Measurements from ENCODE around the gene RNLS.
A peak's percentile ranks its signal among the peaks of the same experiment; 100 is the strongest.

The RNLS gene

DNA sequence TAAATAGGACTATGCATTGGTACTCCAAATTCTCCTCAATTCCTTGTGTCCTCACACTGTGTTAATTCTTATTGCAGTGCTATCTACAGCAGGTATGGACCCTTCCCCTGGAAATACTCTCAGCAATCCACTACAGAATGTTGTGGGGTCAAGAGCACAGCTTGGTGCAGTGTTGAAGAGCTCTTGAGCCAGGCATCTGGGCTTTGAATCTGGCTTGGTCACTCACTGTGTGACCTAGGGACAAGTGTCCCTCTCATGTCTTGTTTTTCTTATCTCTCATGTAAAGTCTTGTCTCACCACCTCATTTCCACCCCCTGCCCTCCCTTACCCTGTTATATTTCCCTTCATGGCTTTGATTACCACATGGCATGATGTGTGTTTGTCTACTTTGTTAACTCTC is 159.4 kb downstream of the RNLS start:
- DNase-seq, result no peak

DNA sequence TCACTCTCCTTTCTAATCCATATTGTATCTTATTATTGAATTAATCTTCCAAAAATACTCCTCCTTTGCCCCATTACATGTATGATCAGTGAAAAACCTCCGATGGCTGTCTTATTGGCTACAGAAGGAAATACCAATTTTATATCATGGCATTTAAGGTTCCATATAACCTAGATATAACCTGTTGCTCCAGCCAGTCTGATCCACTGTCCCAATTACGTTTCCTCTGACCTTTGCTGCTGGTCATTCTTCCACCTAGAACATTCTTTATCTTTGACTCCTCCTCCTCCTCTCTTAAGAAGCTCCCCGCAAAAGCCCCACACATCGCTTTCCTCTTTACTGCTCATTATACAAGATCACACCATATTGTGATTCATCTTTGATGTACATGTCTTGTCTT is 161.5 kb downstream of the RNLS start:
- no peak for DNase-seq

DNA sequence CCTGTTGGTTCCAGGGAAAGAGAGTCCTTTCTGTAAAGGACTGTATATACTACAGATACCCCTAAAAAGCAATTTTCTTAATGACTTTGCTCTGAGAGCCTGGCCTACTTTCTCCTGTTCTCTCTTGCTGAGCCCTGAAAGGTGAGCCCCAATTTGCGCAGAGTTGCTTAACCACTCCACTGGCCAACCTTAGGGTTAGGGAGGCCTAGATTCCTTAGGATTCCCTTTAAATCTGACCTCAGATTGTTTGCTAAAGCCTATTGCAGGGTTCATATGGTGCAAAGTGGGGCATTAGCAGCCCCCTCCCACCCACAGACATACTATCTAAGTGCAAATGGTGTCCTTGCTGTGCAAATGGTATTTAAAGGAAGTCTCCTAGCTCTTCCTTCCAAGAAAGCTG is 164.2 kb downstream of the RNLS start:
- no peak for DNase-seq

DNA sequence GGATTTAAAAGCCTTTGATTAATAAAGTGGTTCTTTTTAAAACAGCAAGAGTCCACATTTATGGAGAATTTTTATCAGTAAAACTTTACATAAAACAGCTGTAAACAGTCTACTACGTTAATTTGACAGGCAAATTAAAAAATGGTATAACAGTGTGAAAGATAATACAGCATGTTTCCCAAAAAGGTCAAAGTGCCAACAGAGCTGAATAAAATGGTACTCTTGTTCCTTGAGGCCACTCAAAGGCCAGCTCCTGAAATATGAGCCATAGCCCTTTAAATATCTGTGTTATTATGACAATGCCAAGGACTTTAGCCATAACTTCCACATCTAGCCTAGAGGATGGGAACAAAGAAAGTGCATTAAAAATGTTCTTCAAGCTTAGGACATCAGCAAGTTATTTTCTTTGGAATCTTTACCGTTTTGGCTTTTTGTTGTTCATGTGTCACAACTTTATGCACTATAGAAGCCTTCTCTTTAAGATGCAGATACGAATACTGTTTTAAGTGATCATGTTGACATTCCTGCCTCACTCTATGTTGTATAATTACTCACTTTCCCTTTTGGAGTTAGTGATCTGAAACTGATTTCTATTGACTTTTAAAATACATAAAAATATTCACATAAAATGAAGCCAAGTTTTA is 165.6 kb downstream of the RNLS start:
- DNase-seq, result no peak

DNA sequence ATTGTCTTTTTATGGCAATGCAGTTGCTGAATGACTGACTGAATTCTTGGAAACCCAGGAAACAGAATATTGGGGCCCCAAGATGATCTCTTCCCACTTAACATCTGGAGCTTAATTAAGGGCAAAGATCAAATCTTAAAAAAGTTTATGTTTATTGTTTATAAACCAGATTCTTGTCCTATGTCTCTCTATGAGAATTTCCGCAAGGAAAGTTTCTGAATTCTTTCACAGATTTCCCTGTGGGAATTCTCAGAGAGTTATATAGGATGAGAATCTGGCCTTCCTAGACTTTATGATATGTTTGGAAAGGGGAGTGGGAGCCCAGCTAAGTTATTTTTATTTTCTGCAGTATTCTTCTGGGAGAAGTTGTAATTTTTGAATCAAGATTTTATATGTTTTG is 166.3 kb downstream of the RNLS start:
- no peak for DNase-seq

DNA sequence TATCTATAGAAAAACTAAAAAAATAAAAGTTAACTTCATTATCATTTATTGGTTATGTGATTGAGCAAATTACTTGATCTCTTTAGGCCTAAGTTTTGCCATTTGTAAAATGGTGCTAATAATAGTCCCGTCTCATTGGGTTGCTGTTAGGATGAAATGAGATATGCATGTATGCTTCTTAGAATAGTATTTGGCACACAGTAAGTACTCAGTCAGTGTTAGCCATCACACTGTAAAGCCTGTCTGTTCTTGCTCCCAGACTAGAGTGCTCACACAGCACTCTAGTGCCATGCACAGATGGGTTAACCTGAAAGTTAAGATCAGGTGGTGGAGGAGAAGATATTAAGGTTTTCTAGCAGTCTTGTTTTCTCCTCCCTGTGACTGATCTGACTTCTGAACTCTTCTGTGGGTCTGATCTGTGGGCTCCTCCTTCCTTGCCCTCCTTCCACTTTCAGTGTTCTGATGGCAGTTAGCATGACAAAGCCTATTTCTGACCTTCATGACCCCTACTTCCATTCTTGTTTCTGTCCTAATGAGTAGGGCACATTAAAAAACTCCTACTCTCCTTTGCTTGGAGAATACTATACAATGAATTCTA is 167.5 kb downstream of the RNLS start:
- DNase-seq, result no peak

DNA sequence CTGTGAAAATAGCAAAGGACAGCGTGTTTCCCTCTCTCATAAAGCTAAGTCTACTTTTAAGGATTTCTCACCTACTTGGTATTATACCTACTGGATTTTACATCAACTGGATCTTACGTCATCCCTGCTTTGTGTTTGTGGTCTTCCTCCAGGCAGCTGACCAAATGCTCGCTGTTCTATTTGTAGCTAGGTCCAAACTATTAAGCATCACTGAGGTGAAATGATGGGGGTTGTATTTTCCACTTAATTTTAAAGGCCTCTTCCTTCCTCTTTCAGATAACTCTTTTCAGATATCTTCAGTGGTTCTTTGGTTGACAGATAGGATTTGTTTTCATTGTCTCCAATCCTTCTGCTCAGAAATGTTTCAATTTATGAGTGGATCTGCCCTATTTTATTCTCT is 169.7 kb downstream of the RNLS start:
- DNase-seq, result no peak

DNA sequence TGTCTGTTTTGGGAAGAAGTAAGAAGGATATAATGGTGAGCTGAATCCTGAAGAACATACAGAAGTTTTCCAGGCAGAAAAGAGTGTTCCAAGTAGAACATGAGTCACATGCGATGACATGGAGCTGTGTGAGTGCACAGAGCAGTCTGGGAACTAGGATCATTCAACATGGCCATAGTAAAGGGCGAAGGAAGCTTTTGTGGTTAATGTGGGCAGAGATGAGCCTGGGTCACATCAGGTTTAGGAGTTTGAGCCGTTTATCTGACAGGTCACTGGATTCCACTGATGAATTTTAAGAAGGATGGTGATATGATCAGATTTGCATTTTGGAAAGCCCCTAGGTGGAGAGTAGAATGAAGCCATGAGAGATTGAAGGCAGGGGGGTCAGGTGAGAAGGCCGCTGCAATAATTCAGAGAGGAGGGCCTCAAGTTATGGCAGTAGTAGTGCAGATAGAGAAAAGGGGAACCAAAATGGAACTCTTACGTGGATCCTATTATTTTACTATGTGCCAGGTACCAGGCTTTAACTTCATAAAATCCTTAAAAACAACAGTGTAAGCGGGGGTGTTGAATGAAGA is 171.3 kb downstream of the RNLS start:
- no peak for DNase-seq

DNA sequence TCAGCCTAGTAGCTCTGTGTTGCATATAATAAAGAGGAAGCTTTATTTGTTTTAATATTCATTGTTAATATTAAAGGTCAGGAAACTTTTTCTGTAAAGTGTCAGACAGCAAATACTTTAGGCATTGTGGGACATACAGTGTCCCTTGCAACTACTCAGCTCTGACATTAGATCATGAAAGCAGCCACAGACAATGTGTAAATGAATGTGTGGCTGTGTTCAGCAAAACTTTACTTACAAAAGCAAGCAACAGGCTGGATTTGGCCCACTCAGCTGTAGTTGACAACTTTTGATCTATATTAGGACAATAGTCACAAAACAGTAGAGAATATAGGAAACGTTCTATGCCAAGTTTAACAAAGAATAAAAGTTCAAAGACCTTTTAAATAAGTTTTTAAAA is 173.3 kb downstream of the RNLS start:
- DNase-seq, result no peak

DNA sequence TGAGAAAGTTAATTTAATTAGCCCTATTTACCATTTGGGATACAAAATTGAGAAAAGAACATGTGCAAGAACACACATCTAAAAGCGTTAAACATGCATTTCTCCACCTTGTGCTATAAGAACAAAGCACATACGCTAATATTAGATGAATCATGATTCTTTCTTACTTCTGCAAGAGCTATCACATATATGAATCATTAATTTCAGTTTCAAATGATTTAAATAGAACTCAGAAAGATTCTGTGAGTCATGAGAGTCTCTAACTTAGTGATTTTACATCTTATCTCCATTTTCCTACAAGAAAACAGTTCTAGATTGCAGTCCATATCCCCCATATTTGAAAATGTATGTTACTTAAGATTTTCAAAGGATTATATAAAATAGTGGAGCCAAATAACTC is 173.9 kb downstream of the RNLS start:
- DNase-seq, result no peak

DNA sequence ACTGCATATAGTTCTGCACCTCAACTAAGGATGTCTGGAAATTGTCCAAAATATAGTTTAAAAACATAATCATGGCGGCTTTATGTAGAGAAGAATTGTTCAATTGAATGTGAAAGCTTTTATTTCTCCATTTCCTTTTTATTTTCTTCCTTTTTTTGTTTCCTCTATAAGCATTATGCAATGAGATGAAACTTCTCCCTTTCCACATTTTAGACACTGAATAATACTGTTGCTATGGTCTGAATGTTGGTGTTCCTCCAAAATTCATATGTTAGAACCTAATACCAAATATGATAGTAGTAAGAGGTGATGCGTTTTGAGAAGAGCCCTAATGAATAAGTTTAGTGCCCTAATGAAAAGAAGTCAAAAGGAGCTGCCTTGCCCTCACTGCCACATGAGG is 175.0 kb downstream of the RNLS start:
- DNase-seq, result no peak

DNA sequence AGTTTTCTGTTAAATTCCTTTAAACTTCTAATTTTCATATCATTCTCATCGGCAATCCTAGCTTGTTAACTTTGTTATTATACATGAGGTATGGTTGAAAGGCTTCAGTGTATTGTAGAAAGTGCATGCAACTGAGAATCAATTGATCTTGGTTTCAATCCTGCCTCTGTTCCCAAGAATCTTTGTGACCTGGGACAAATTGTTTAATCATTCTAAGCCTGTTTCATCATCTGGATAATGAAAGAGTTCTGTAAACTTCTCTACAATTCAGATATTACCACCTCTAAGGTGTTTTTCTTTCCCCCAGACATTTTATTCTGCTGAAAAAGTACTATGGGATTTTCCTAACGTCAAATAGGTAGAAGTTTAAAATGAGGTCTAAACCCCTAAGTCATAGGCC is 179.0 kb downstream of the RNLS start:
- no peak for DNase-seq

DNA sequence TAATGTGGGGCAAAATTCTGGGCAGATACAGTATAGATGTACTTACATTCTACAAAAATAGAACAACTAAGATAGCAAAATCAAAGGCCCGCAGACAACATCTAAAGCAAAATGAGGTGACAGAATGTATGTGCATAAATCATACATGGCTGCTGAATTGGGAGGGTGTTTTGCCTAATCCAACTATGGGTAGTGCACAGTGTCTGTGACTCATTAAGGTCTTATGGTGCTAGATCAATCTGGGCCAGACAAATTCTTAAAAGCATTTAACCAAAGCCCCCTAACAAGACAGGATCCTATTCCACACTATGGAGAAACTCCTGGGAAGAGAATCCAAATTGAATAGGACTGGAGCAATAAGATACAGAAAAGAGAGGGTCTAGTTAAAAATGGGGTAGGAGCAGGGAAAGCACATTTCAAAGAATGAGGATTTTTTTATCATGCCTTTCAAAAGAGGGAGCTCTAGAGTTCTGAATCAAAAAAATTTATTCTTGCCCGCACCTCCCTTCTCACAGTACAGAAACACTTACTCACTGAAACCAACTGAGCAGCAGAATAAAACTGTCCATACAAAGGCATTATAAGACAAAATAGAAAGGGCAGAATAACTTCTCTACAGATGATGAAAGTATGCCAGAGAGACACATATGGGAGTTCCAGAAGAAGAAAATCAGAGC is 181.3 kb downstream of the RNLS start:
- DNase-seq, result no peak

DNA sequence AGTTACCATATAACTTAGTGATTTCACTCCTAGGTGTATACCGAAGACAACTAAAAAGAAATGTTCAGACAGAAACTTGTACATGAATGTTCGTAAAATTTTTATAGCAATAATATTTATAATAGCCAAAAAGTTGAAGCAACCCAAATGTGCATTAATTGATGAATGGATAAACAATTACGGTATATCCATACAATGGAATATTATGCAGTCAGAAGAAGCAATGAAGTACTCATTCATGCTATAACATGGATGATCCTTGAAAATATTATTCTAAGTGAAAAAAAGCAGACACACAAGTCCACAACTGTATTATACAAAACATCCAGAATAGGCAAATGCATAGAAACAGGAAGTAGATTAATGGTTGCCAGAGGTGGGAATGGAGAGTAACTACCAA is 183.9 kb downstream of the RNLS start:
- no peak for DNase-seq

DNA sequence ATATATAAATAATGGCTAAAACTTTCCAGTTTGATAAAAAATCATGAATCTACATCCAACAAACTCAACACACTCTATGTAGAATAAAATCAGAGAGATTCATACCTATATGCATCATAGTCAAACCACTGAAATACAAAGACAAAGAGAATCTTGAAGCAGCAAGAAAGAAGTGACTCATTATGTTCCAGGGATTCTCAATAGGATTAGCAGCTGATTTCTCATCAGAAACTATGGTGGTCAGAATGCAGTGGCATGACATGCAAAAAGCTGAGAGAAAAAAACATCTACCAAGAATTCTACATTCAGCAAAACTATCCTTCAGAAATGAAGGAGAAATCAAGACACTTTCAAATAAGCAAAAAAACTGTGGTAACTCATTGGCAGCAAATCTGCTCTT is 187.4 kb downstream of the RNLS start:
- DNase-seq, result no peak

DNA sequence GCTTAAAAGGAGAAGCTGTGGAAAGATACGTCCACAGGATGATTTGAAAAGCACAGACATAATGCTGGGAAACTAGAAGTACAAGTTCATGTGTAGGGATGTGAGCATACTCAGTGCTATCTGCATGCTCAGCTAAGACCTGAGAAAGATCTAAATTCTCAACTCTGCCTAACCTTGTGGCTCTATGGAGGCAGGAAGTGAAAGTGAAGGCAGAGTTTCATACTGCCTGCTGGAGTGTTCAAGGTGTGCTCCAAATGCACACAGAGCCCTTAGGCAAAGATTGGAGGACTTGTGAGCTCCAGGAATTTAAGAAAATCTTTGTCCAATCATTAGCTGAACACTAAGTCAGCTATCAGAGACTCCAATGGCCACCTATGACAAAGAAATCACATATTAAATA is 190.9 kb downstream of the RNLS start:
- DNase-seq, result no peak

DNA sequence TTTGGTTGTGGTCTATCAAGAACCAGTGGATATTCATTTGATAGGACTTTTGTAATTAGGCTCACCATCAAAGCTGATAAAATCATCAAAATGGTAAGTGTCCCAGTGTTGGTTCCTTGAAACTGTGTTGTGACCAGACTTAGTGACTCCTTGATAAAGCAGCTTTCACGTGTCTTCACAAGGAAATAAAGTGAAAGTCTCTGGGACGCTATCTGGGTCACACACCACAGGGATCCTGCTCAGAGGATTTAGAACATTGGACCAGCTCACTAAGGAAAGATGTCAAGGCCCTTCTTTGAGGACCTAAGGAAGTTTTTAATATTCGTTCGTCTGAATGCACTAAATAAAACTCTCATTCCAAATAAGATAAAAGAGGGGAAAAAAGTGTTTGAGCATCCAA is 193.1 kb downstream of the RNLS start:
- DNase-seq, result no peak

DNA sequence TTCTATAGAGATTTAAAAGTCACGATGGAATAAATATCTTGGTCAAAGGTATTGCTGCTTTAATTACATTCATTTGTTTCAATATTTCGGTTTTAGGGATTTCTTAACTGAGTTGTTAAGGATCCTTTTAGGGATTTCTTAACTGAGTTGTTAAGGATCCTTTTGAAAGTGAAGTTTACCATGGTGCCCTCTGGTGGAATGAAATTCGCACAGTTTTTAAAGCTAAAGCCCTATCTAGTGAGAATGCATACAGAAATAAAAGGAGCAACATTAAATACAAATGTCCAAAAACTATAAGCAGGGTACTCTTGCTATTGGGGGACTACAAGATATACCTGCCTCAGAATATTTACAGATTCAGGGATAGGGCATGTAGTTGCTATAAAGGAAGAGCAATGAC is 193.7 kb downstream of the RNLS start:
- no peak for DNase-seq

DNA sequence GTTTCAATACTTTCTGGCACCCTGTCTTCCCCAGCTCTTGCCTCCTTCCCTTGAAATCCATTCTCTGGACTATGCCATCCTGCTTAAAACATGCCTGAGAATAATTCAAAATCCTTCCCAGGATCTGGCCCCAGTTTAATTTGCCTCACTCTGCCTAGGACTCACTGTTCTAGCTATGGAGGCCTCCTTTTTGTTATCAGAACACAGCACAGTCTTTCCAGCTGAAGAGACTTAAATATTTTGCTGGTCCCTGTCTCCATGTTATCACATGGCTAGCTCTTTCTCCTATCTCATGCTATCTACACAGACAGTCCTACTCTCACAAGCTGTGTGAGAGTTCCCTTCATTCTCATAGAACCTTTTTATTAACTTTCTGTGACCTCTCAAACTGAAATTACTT is 194.8 kb downstream of the RNLS start:
- no peak for DNase-seq

DNA sequence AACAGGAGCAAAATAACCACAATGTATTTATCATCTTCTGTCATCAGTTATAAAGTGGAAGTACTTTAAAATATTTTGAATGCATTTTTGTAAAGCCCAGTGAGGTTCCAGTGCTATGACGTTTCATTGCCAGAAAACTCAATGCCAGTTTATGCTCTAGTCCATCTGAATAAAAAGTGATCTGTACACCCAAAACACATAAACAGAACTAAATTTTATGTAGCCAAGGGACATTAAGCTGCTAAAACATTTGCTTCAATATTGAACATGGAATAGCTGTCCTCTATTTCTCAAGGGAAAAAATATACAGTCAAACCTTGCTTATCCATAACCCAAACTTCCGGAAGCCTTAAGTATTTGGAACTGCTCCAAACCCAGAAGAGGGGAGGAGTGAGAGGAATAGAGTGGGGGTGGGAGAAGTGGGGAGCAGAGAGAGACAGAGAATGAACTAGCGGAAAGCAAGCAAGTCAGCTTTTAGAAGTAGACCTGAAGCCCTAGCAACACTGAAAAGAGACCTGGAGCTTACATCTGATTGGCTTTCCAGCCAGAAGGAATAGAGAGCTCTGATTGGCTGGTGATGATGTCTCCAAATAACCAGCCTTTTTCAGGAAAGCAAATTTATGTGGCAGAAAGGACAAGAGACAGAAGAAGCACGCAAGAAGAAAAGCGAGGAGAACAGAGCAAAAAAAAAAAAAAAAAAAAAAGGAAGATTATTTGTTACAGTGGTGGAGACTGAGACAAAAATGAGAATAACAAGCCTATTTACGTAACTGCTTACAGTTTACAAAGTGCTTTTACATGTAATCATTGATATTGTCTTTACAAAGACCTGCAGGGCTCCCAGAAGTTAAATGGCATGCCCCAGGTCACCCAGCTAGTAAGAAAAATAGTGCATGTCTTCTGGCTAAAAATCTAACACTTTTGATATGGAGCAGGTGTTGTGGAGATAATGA is 196.0 kb downstream of the RNLS start:
- DNase-seq, result no peak

DNA sequence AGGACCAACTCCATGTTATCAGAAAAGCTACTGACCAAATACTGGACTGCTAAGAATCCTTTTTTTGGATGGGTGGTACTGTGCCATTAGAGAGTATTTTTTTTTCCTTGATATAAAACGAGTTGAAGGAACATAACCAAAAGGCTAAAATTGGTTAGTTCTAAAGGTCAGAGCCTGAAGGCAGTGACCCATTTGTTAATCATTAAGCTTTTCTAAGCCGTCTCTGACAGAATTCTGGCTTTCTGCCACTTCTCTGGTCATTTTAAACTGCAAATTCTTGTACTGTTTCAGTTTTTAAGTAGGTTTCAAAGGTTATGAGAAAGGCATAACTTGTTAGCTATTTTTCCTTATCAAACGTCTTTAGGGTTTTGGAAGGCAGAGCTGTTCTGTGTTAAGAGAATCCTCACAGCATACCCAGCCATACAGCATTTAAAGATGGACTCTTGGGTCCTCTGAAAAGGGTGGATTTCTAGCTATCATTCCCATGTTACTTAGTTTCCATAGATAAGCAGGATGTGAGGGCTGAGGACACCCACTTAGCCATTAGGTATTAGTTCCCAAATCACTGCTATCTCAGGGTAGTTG is 196.8 kb downstream of the RNLS start:
- no peak for DNase-seq

DNA sequence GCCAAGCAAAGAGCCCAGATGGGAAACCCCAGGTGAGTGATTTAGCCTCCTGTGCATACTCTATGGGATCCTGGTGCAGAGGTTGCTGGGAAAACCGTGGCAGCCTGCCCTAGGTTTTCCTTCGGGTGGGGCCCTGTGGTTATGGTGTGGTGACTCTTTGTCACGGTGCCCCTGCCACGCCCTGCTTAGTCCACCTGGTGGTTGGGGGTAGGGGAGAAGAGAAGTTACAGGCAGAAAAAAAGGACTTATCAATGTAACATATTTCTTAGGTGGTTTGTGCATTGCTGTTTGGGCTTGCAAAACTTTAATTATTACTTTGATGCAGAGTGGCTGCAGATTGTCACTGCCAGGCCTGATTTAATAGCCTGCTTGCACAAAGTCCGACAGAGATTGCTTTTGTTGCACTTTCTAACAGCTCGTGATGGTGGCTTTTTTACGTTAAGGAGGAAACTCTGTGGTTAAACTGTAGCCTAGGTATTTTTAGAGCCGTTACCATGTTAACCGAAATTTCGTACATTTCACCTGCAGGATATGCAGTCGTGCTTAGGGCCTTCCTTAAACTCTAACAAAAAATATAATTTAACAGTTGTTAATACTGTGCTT is 197.4 kb downstream of the RNLS start:
- DNase-seq, result peak; percentile 58

Measured in activated T-cell treated with anti-CD3 and anti-CD28 coated beads, Interleukin-2, amount 50 U/mL, for 1 hour (primary cell).